ENCODE data around the gene GIMAP7.

DNA sequence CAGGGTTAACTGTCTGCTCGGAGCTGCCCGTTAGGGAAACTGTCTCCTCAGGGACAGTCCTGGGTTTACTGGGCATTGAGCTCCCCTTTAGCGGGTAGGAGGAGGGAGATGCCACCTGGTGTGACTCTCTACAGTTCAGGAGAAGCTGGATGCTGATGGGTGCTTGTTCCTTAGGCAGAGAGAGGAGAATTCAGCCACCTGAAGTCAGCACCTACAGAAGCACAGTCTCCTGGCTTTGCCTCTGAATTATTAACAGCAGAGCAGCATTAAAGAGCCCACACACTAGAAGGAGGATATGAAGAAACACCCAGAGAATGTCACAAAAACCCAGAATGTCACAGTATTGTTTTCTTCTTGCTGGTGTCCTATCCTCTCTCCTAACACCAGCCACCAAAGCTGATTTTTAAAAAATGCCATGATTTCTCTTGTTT lies 53.2 kb downstream of the GIMAP7 start:
- TF ChIP-seq CTCF (IDR thresholded peaks at IDR 0.05): no peak
- no peak for TF ChIP-seq POLR2A (IDR thresholded peaks at IDR 0.05)
- TF ChIP-seq POLR2AphosphoS5 (IDR thresholded peaks at IDR 0.05): no peak
- TF ChIP-seq EP300 (IDR thresholded peaks at IDR 0.05; ENCODE audit: low read depth): no peak
